Endothelial cell (in vitro differentiated cells): ENCODE results near the gene WDR59. TPM values are rescaled to one million over a fixed set of nuclear protein-coding genes. Genes with fewer than 3 reads are reported as not detected.

ENCODE experiments used
- DNase-seq: peaks from one replicate; pipeline ENCODE4 v3.0.0; 2021; ENCODE audit warnings: low spot score
- H3K27ac Mint-ChIP-seq: one replicate; pipeline ENCODE4 v1.8.0; 2021; ENCODE audit warnings: mixed read lengths, inconsistent platforms; ENCODE audit not compliant: unreplicated experiment
- H3K27me3 Mint-ChIP-seq: one replicate; pipeline ENCODE4 v1.8.0; 2021; ENCODE audit warnings: mild to moderate bottlenecking, moderate library complexity, mixed read lengths, inconsistent platforms; ENCODE audit not compliant: unreplicated experiment
- H3K36me3 Mint-ChIP-seq: one replicate; pipeline ENCODE4 v1.8.0; 2021; ENCODE audit warnings: mild to moderate bottlenecking, low read depth, mixed read lengths, inconsistent platforms; ENCODE audit not compliant: unreplicated experiment
- H3K4me1 Mint-ChIP-seq: one replicate; pipeline ENCODE4 v1.8.0; 2021; ENCODE audit warnings: mild to moderate bottlenecking, mixed read lengths, inconsistent platforms; ENCODE audit not compliant: unreplicated experiment
- H3K4me3 Mint-ChIP-seq: one replicate; pipeline ENCODE4 v1.8.0; 2021; ENCODE audit warnings: mild to moderate bottlenecking, mixed read lengths, inconsistent platforms; ENCODE audit not compliant: unreplicated experiment
- H3K9me3 Mint-ChIP-seq: one replicate; pipeline ENCODE4 v1.8.0; 2021; ENCODE audit warnings: mixed read lengths, inconsistent platforms; ENCODE audit not compliant: unreplicated experiment
- CTCF ChIP-seq: fragments of 200-600 bp; sonication (generic); IDR thresholded peaks from one replicate; pipeline ENCODE4 v1.5.0; 2021; ENCODE audit warnings: antibody characterized with exemption; ENCODE audit not compliant: unreplicated experiment
- total RNA-seq: library from RNA; stranded (reverse); fragmentation: NEBNext Ultra II Directional; extraction: Animal tissue kit (Norgen Biotek cat#: 25700); gene quantifications from one replicate; pipeline ENCODE4 v1.2.1, GENCODE V29; 2021; ENCODE audit not compliant: unreplicated experiment

WDR59 gene
- total RNA-seq, 1 donor from 2014 or later, result 107 TPM

DNA sequence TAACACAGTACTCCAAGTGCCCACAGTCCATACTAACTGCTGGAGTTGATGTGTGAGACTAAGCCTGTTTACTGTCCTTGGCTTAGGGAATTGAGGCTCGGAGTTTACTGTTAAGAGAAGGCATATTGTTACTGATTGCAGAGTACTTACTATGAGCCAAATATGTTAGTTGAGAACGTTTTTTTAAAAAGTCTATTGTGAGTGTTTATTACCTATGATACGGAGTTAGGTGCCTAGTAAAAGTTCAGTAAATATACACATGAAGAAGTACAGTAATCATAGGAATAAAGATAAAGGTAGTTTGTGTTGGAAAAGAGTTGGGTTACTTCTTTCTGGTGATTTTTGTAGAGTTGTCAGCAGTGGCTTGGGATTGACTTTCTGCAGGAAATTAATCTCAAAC is 39.3 kb upstream of the WDR59 start:
- no peak for DNase-seq
- Mint-ChIP-seq H3K36me3 (peaks cover 34% of the 10 kb centered on the region), H3K4me3 (no peak overlapping the region), H3K4me1 (peaks cover 34% of the 10 kb centered on the region), H3K27me3 (peaks cover 6% of the 10 kb centered on the region), H3K9me3 (no peaks in the 10 kb centered on the region), H3K27ac (peak overlapping the region; percentile 68)
- TF ChIP-seq CTCF, result no peak

GRCh38 chr16:75023009-75023408 is 38.1 kb upstream of the WDR59 start:
- H3K4me3 Mint-ChIP-seq, result no peak overlapping the region
- TF ChIP-seq CTCF, result no peak
- DNase-seq, result no peak
- H3K4me1 Mint-ChIP-seq, result peaks cover 39% of the 10 kb centered on the region
- H3K9me3 Mint-ChIP-seq, result no peaks in the 10 kb centered on the region
- H3K27me3 Mint-ChIP-seq, result peaks cover 6% of the 10 kb centered on the region
- H3K27ac Mint-ChIP-seq, result peak overlapping the region; percentile 4
- peaks cover 34% of the 10 kb centered on the region for H3K36me3 Mint-ChIP-seq

- Mint-ChIP-seq H3K4me1 (peaks cover 44% of the 10 kb centered on the region), H3K27me3 (peaks cover 6% of the 10 kb centered on the region), H3K36me3 (peaks cover 34% of the 10 kb centered on the region), H3K9me3 (no peaks in the 10 kb centered on the region), H3K27ac (no peak overlapping the region), H3K4me3 (no peak overlapping the region)
- no peak for TF ChIP-seq CTCF
- DNase-seq, result no peak
These were observed 37.6 kb upstream of the WDR59 start for GRCh38 chr16:75022567-75022966.

DNA sequence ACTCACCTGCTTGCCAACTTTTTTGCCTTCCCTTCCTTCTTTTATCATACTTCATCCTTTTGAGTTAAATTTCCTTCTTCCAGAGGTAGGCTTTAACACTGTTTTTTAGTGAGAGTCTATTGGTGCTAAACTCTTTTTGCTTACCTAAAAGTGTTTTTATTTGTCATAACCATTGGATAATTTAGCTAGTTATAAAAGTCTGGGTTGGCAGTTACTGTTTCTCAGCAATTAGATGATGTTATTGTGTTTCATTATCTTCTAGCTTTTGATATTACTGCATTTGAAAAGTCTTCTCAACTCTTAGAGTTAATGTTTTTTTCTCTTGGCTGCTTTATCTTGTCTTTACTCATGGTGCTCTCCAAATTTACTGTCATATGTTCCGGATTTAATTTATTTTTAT is 36.5 kb upstream of the WDR59 start:
- no peak for TF ChIP-seq CTCF
- peaks cover 6% of the 10 kb centered on the region for H3K27me3 Mint-ChIP-seq
- H3K4me3 Mint-ChIP-seq, result peak overlapping the region; percentile 70
- no peaks in the 10 kb centered on the region for H3K9me3 Mint-ChIP-seq
- DNase-seq, result no peak
- no peak overlapping the region for H3K27ac Mint-ChIP-seq
- H3K36me3 Mint-ChIP-seq, result peaks cover 34% of the 10 kb centered on the region
- H3K4me1 Mint-ChIP-seq, result peaks cover 52% of the 10 kb centered on the region

DNA sequence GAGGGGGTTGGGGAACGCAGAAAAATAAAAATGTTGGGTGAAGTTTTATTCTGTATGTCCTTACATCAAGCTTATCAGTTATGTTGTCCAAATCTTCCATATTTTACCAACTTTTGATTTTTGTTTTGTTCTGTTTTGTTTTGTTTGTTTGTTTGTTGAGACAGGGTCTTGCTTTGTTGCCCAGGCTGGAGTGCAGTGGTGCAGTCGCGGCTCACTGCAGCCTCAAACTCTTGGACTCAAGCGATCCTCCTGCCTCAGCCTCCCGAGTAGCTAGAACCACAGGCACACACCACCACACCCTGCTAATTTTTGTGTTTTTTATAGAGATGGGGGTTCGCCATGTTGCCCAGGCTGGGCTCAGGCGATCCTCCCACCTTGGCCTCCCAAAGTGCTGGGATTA is 34.7 kb upstream of the WDR59 start:
- no peak for TF ChIP-seq CTCF
- no peak overlapping the region for H3K27ac Mint-ChIP-seq
- no peaks in the 10 kb centered on the region for H3K9me3 Mint-ChIP-seq
- H3K27me3 Mint-ChIP-seq, result peaks cover 6% of the 10 kb centered on the region
- DNase-seq, result no peak
- H3K4me1 Mint-ChIP-seq, result peaks cover 45% of the 10 kb centered on the region
- peak overlapping the region; percentile 38 for H3K4me3 Mint-ChIP-seq
- peaks cover 31% of the 10 kb centered on the region for H3K36me3 Mint-ChIP-seq
